Panc1 (cell line): Measurements from ENCODE around the gene GOLGA2. TPM values are rescaled to one million over a fixed set of nuclear protein-coding genes. Genes with fewer than 3 reads are reported as not detected.

Source experiments
- ATAC-seq: fragments of 200-7000 bp; cut with Tn5 transposase; 2 replicates; pipeline ENCODE4 v1.9.1; 2020; ENCODE audit warnings: mild to moderate bottlenecking, moderate library complexity
- BruUV-seq: library from RNA; stranded (reverse); fragments of 400-500 nt; replicated peaks from 2 replicates; lab custom pipeline; 2021; lab: Mats Ljungman, UMichigan
- CTCF ChIA-PET: fragments of 300-600 bp; sonication (Branson Sonifier 250); formaldehyde crosslinking; loops from one replicate; lab custom pipeline; 2022; ENCODE audit warnings: antibody characterized with exemption; lab: Charles Lee
- POLR2A ChIA-PET: fragments of 300-600 bp; sonication (Branson Sonifier 250); formaldehyde crosslinking; loops from one replicate; lab custom pipeline; 2022; ENCODE audit warnings: antibody characterized with exemption; lab: Charles Lee
- DNase-seq: peaks from one replicate; pipeline ENCODE4 v3.0.0-alpha.2; 2010; ENCODE audit warnings: low read depth, low spot score
- H3K27ac ChIP-seq: 2 replicates; pipeline ENCODE4 v1.5.1; 2011; ENCODE audit warnings: mild to moderate bottlenecking, low read length, inconsistent platforms
- H3K27me3 ChIP-seq: fragments of 200-500 bp; sonication (Bioruptor generic); 2 replicates; pipeline ENCODE4 v1.6.0; 2014; ENCODE audit warnings: low read length, inconsistent platforms; ENCODE audit not compliant: control insufficient read depth, insufficient read depth
- H3K36me3 ChIP-seq: fragments of 200-500 bp; sonication (Bioruptor generic); 2 replicates; pipeline ENCODE4 v1.5.1; 2014; ENCODE audit warnings: inconsistent platforms, mild to moderate bottlenecking, low read length, moderate library complexity; ENCODE audit not compliant: control insufficient read depth, insufficient read depth
- H3K4me1 ChIP-seq: 2 replicates; pipeline ENCODE4 v1.5.1; 2011; ENCODE audit warnings: inconsistent platforms, mild to moderate bottlenecking, low read length, moderate library complexity; ENCODE audit not compliant: control insufficient read depth, insufficient read depth
- H3K4me3 ChIP-seq, 2 experiments: 2 replicates each; pipeline ENCODE4 v1.5.1; 2011 to 2012; ENCODE audit warnings: low read depth in 2 of 2, low read length in 2 of 2, mild to moderate bottlenecking in 2 of 2, inconsistent platforms in 1 of 2, moderate library complexity in 1 of 2
- H3K9me3 ChIP-seq: fragments of 200-500 bp; sonication (Bioruptor generic); 2 replicates; pipeline ENCODE4 v1.5.1; 2014; ENCODE audit warnings: low read depth, mild to moderate bottlenecking, inconsistent platforms, low read length, moderate library complexity; ENCODE audit not compliant: control insufficient read depth, insufficient read depth
- CTCF ChIP-seq: fragments of 450-650 bp; IDR thresholded peaks from 2 replicates; pipeline ENCODE4 v1.5.1; 2017; ENCODE audit warnings: mild to moderate bottlenecking
- POLR2AphosphoS5 ChIP-seq: IDR thresholded peaks from 2 replicates; pipeline ENCODE4 v1.6.1; 2012; ENCODE audit warnings: mild to moderate bottlenecking, low read depth, low read length, moderate library complexity
- SIN3A ChIP-seq: IDR thresholded peaks from 2 replicates; pipeline ENCODE4 v1.6.1; 2012; ENCODE audit warnings: low read depth, mild to moderate bottlenecking, low read length, moderate library complexity, borderline replicate concordance; ENCODE audit not compliant: insufficient read depth
- TCF7L2 ChIP-seq: IDR thresholded peaks from 2 replicates; pipeline ENCODE4 v1.6.1; 2011; ENCODE audit warnings: mild to moderate bottlenecking, low read depth, low read length, inconsistent platforms
- in situ Hi-C: cut with HindIII; loops from 2 replicates; pipeline ENCODE4 v1.10.0; 2016; ENCODE audit warnings: low sequenced_read_pairs, low pct_unique_long_range_greater_than_20kb
- intact Hi-C: fragments of 100-400 bp; cut with micrococcal nuclease; formaldehyde crosslinking; loops from one replicate; pipeline ENCODE4 v1.10.0; 2022; ENCODE audit not compliant: unreplicated experiment
- total RNA-seq: library from RNA; stranded (reverse); gene quantifications from one replicate; pipeline ENCODE4 v1.2.1, GENCODE V29; 2021; ENCODE audit not compliant: unreplicated experiment
- TF ChIP-seq, protein P1 (sequence below), 2 experiments: IDR thresholded peaks; 2 replicates each; pipeline ENCODE4 v1.6.1; 2011 to 2012; ENCODE audit warnings: low read depth in 2 of 2, control low read depth in 1 of 2, low read length in 1 of 2, mild to moderate bottlenecking in 1 of 2, moderate library complexity in 1 of 2; ENCODE audit not compliant: insufficient read depth in 1 of 2

The GOLGA2 gene
- total RNA-seq, 1 experiment from 2014 or later: 69.6 TPM

DNA sequence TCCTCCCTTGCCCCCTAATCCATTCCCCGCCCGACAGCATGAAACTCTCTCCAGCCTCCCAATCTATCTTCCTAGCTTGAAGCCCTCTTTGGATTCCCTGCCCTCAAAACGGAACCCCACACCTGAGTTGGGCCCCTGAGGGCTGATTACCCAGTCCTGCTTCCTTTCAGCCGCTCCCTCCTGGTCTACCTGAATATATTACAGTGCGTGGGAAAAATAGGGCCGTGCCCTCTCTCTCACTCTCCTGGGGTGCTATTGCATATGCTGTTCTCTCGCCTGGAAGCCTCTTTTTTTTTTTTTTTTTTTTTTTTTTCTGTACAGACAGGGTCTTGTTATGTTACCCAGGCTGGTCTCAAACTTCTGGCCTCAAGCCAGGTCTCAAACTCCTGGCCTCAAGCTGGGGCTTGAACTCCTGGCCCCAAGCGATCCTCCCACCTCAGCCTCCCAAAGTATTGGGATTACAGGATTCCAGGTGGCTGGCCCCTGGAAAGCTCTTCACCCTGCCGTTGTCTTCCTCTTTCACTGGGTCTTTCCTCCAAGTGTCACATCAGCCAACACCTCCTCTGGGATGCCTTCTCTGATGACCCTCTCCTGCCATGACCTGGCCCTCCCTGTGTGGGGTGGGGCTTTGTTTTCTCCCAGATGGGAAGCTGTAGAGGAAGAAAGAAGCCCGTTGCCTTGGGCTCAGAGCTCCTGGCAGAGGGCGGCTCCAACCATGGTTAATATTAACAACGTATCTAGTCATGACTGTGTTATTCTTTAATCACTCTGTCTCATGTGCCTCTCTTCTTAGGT, 64.4 kb downstream of the GOLGA2 start:
- H3K4me3 ChIP-seq: no peak overlapping the region
- no peak overlapping the region for H3K27ac ChIP-seq
- H3K27me3 ChIP-seq: no peaks in the 10 kb centered on the region
- no peaks in the 10 kb centered on the region for H3K4me1 ChIP-seq
- DNase-seq (no peak), ATAC-seq (no peak)
- intact Hi-C loops (no loop called here), in situ Hi-C loops (no loop called here)
- POLR2A ChIA-PET: no interaction called here
- no peaks in the 10 kb centered on the region for H3K9me3 ChIP-seq
- BruUV-seq: no TSS peak
- no peaks in the 10 kb centered on the region for H3K36me3 ChIP-seq
- CTCF ChIA-PET: interaction anchor here (0.6 kb wide), 1 partner anchor 265 kb away, joined by 4 read pairs; no protein-coding TSS in a partner anchor
- no peak for TF ChIP-seq CTCF
- TF ChIP-seq SIN3A: no peak
- TF ChIP-seq POLR2AphosphoS5: no peak
- no peak for TF ChIP-seq TCF7L2
- TF ChIP-seq, protein P1, sequence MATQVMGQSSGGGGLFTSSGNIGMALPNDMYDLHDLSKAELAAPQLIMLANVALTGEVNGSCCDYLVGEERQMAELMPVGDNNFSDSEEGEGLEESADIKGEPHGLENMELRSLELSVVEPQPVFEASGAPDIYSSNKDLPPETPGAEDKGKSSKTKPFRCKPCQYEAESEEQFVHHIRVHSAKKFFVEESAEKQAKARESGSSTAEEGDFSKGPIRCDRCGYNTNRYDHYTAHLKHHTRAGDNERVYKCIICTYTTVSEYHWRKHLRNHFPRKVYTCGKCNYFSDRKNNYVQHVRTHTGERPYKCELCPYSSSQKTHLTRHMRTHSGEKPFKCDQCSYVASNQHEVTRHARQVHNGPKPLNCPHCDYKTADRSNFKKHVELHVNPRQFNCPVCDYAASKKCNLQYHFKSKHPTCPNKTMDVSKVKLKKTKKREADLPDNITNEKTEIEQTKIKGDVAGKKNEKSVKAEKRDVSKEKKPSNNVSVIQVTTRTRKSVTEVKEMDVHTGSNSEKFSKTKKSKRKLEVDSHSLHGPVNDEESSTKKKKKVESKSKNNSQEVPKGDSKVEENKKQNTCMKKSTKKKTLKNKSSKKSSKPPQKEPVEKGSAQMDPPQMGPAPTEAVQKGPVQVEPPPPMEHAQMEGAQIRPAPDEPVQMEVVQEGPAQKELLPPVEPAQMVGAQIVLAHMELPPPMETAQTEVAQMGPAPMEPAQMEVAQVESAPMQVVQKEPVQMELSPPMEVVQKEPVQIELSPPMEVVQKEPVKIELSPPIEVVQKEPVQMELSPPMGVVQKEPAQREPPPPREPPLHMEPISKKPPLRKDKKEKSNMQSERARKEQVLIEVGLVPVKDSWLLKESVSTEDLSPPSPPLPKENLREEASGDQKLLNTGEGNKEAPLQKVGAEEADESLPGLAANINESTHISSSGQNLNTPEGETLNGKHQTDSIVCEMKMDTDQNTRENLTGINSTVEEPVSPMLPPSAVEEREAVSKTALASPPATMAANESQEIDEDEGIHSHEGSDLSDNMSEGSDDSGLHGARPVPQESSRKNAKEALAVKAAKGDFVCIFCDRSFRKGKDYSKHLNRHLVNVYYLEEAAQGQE (IDR thresholded peaks at IDR 0.05; ENCODE audit: insufficient read depth in 1 of 2, low read depth in 2 of 2, low read length in 1 of 2): no peak

DNA sequence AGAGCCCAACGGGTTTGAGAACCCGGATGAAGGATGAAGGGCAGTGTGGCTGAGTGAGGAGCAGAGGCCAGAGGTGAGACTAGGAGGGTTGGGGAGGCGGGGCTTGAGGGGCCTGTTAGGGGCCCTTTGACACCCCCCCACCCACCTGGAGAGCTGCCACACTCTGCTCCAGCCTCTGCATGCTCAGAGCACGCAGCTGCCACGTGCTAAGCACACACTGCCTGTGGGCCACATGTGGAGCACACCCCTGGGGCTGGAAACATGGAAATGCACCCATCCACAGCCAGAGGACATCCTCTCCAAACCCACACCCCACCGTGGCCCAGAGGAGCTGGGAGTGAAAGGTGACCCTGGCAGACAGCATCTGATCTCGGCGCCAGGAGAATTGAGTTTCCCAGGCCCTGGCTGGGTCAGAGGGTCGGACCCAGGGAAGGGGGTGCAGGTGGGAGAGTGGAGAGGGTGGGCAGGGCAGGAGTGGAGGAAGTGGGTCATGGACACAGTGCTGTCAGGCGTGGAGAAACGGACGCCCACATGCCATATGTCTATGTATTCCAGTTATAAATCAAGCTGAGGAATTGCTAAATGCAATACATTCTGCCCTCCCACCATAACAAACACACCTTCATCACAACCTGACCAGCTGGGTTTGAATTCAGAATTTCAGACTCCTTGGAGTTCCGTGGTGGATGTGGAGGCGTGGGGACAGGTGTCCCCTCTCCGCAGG, 66.7 kb downstream of the GOLGA2 start:
- H3K27me3 ChIP-seq: no peaks in the 10 kb centered on the region
- BruUV-seq: no TSS peak
- ChIA-PET POLR2A (no interaction called here), CTCF (no interaction called here)
- H3K27ac ChIP-seq: no peak overlapping the region
- no peak overlapping the region for H3K4me3 ChIP-seq
- TF ChIP-seq TCF7L2: no peak
- TF ChIP-seq, protein P1 (IDR thresholded peaks at IDR 0.05; ENCODE audit: insufficient read depth in 1 of 2, low read depth in 2 of 2, low read length in 1 of 2): no peak
- TF ChIP-seq POLR2AphosphoS5: no peak
- no peak for TF ChIP-seq SIN3A
- no peak for TF ChIP-seq CTCF
- in situ Hi-C loops: no loop called here
- no peaks in the 10 kb centered on the region; the same call in 1 of the 2 replicates for H3K4me1 ChIP-seq
- ATAC-seq (no peak), DNase-seq (no peak)
- H3K9me3 ChIP-seq: no peaks in the 10 kb centered on the region
- intact Hi-C loops: no loop called here
- no peaks in the 10 kb centered on the region for H3K36me3 ChIP-seq
